Measurements from ENCODE around the gene LMNB1.
"Not testable (repeated sequence)": the region's sequence is repeated elsewhere in the genome, so short reads cannot be mapped to it uniquely, and the experiment has no call there.

Gene LMNB1

GRCh38 chr5:126753227-126753626 lies 23.7 kb upstream of the LMNB1 start:
- no peaks in the 10 kb centered on the region for H3K9me3 ChIP-seq (ENCODE audit: control insufficient read depth, low read length)
- no peaks in the 10 kb centered on the region for H3K36me3 ChIP-seq (ENCODE audit: control insufficient read depth, insufficient read depth, low read length)
- no peaks in the 10 kb centered on the region for H3K27me3 ChIP-seq (replicated peaks; ENCODE audit: control insufficient read depth, insufficient read depth, low read length, poor library complexity, severe bottlenecking)
- no peak overlapping the region for H3K4me3 ChIP-seq (ENCODE audit: insufficient read depth, low read depth, low read length, poor library complexity, severe bottlenecking)
- no peaks in the 10 kb centered on the region for H3K4me1 ChIP-seq (ENCODE audit: control insufficient read depth, insufficient read depth, low read length, poor library complexity, severe bottlenecking)
- H3K27ac ChIP-seq (ENCODE audit: insufficient read depth, low read length, poor library complexity, severe bottlenecking), result no peak overlapping the region
- no peak for DNase-seq

GRCh38 chr5:126754609-126755008 lies 22.3 kb upstream of the LMNB1 start:
- no peak overlapping the region for H3K4me3 ChIP-seq (ENCODE audit: insufficient read depth, low read depth, low read length, poor library complexity, severe bottlenecking)
- no peaks in the 10 kb centered on the region for H3K36me3 ChIP-seq (ENCODE audit: control insufficient read depth, insufficient read depth, low read length)
- H3K27ac ChIP-seq (ENCODE audit: insufficient read depth, low read length, poor library complexity, severe bottlenecking), result no peak overlapping the region
- H3K27me3 ChIP-seq (replicated peaks; ENCODE audit: control insufficient read depth, insufficient read depth, low read length, poor library complexity, severe bottlenecking), result no peaks in the 10 kb centered on the region
- no peak for DNase-seq
- H3K4me1 ChIP-seq (ENCODE audit: control insufficient read depth, insufficient read depth, low read length, poor library complexity, severe bottlenecking), result peaks cover 5% of the 10 kb centered on the region
- no peaks in the 10 kb centered on the region for H3K9me3 ChIP-seq (ENCODE audit: control insufficient read depth, low read length)

- no peaks in the 10 kb centered on the region for H3K9me3 ChIP-seq (ENCODE audit: control insufficient read depth, low read length)
- DNase-seq, result no peak
- H3K4me3 ChIP-seq (ENCODE audit: insufficient read depth, low read depth, low read length, poor library complexity, severe bottlenecking), result no peak overlapping the region
- H3K36me3 ChIP-seq (ENCODE audit: control insufficient read depth, insufficient read depth, low read length), result no peaks in the 10 kb centered on the region
- H3K27ac ChIP-seq (ENCODE audit: insufficient read depth, low read length, poor library complexity, severe bottlenecking), result no peak overlapping the region
- H3K4me1 ChIP-seq (ENCODE audit: control insufficient read depth, insufficient read depth, low read length, poor library complexity, severe bottlenecking), result peaks cover 5% of the 10 kb centered on the region
- no peaks in the 10 kb centered on the region for H3K27me3 ChIP-seq (replicated peaks; ENCODE audit: control insufficient read depth, insufficient read depth, low read length, poor library complexity, severe bottlenecking)
These were observed 21.3 kb upstream of the LMNB1 start for GRCh38 chr5:126755593-126755992.

- DNase-seq, result no peak
- peaks cover 5% of the 10 kb centered on the region for H3K4me1 ChIP-seq (ENCODE audit: control insufficient read depth, insufficient read depth, low read length, poor library complexity, severe bottlenecking)
- no peaks in the 10 kb centered on the region for H3K9me3 ChIP-seq (ENCODE audit: control insufficient read depth, low read length)
- peak overlapping the region; percentile 33 for H3K27ac ChIP-seq (ENCODE audit: insufficient read depth, low read length, poor library complexity, severe bottlenecking)
- no peaks in the 10 kb centered on the region for H3K27me3 ChIP-seq (replicated peaks; ENCODE audit: control insufficient read depth, insufficient read depth, low read length, poor library complexity, severe bottlenecking)
- H3K36me3 ChIP-seq (ENCODE audit: control insufficient read depth, insufficient read depth, low read length), result no peaks in the 10 kb centered on the region
- H3K4me3 ChIP-seq (ENCODE audit: insufficient read depth, low read depth, low read length, poor library complexity, severe bottlenecking), result no peak overlapping the region
These were observed 19.1 kb upstream of the LMNB1 start for GRCh38 chr5:126757713-126758357.

- Histone ChIP-seq H3K36me3 (ENCODE audit: control insufficient read depth, insufficient read depth, low read length) (no peaks in the 10 kb centered on the region), H3K4me1 (ENCODE audit: control insufficient read depth, insufficient read depth, low read length, poor library complexity, severe bottlenecking) (peaks cover 5% of the 10 kb centered on the region), H3K9me3 (ENCODE audit: control insufficient read depth, low read length) (no peaks in the 10 kb centered on the region), H3K4me3 (ENCODE audit: insufficient read depth, low read depth, low read length, poor library complexity, severe bottlenecking) (no peak overlapping the region), H3K27me3 (replicated peaks; ENCODE audit: control insufficient read depth, insufficient read depth, low read length, poor library complexity, severe bottlenecking) (no peaks in the 10 kb centered on the region), H3K27ac (ENCODE audit: insufficient read depth, low read length, poor library complexity, severe bottlenecking) (no peak overlapping the region)
- DNase-seq, result no peak
These were observed 13.6 kb upstream of the LMNB1 start for GRCh38 chr5:126763371-126763770.

- Histone ChIP-seq H3K4me1 (ENCODE audit: control insufficient read depth, insufficient read depth, low read length, poor library complexity, severe bottlenecking) (no peaks in the 10 kb centered on the region), H3K9me3 (ENCODE audit: control insufficient read depth, low read length) (no peaks in the 10 kb centered on the region), H3K27ac (ENCODE audit: insufficient read depth, low read length, poor library complexity, severe bottlenecking) (no peak overlapping the region), H3K36me3 (ENCODE audit: control insufficient read depth, insufficient read depth, low read length) (no peaks in the 10 kb centered on the region), H3K27me3 (replicated peaks; ENCODE audit: control insufficient read depth, insufficient read depth, low read length, poor library complexity, severe bottlenecking) (no peaks in the 10 kb centered on the region), H3K4me3 (ENCODE audit: insufficient read depth, low read depth, low read length, poor library complexity, severe bottlenecking) (no peak overlapping the region)
- no peak for DNase-seq
These were observed 7.2 kb upstream of the LMNB1 start for GRCh38 chr5:126769703-126770102.

GRCh38 chr5:126773536-126773935 lies 3.4 kb upstream of the LMNB1 start:
- not testable (repeated sequence) for H3K27ac ChIP-seq (ENCODE audit: insufficient read depth, low read length, poor library complexity, severe bottlenecking); DNase-seq; H3K36me3 ChIP-seq (ENCODE audit: control insufficient read depth, insufficient read depth, low read length); H3K27me3 ChIP-seq (replicated peaks; ENCODE audit: control insufficient read depth, insufficient read depth, low read length, poor library complexity, severe bottlenecking); H3K9me3 ChIP-seq (ENCODE audit: control insufficient read depth, low read length); H3K4me1 ChIP-seq (ENCODE audit: control insufficient read depth, insufficient read depth, low read length, poor library complexity, severe bottlenecking); H3K4me3 ChIP-seq (ENCODE audit: insufficient read depth, low read depth, low read length, poor library complexity, severe bottlenecking)

GRCh38 chr5:126774595-126774994 lies 2.3 kb upstream of the LMNB1 start:
- H3K27ac ChIP-seq (ENCODE audit: insufficient read depth, low read length, poor library complexity, severe bottlenecking); H3K27me3 ChIP-seq (replicated peaks; ENCODE audit: control insufficient read depth, insufficient read depth, low read length, poor library complexity, severe bottlenecking); H3K36me3 ChIP-seq (ENCODE audit: control insufficient read depth, insufficient read depth, low read length); DNase-seq; H3K4me3 ChIP-seq (ENCODE audit: insufficient read depth, low read depth, low read length, poor library complexity, severe bottlenecking); H3K4me1 ChIP-seq (ENCODE audit: control insufficient read depth, insufficient read depth, low read length, poor library complexity, severe bottlenecking); H3K9me3 ChIP-seq (ENCODE audit: control insufficient read depth, low read length): not testable (repeated sequence)

- peak overlapping the region; percentile 96 for H3K27ac ChIP-seq (ENCODE audit: insufficient read depth, low read length, poor library complexity, severe bottlenecking)
- H3K27me3 ChIP-seq (replicated peaks; ENCODE audit: control insufficient read depth, insufficient read depth, low read length, poor library complexity, severe bottlenecking), result no peaks in the 10 kb centered on the region
- DNase-seq, result peak; percentile 31 to 47 (median 45)
- H3K4me3 ChIP-seq (ENCODE audit: insufficient read depth, low read depth, low read length, poor library complexity, severe bottlenecking), result peak overlapping the region; percentile 73
- H3K9me3 ChIP-seq (ENCODE audit: control insufficient read depth, low read length), result no peaks in the 10 kb centered on the region
- H3K36me3 ChIP-seq (ENCODE audit: control insufficient read depth, insufficient read depth, low read length), result no peaks in the 10 kb centered on the region
- peaks cover 16% of the 10 kb centered on the region for H3K4me1 ChIP-seq (ENCODE audit: control insufficient read depth, insufficient read depth, low read length, poor library complexity, severe bottlenecking)
These were observed 480 bp downstream of the LMNB1 start for GRCh38 chr5:126777257-126777974.

GRCh38 chr5:126777975-126778674 lies 1.2 kb downstream of the LMNB1 start:
- peak overlapping the region; percentile 96 for H3K27ac ChIP-seq (ENCODE audit: insufficient read depth, low read length, poor library complexity, severe bottlenecking)
- peaks cover 16% of the 10 kb centered on the region for H3K4me1 ChIP-seq (ENCODE audit: control insufficient read depth, insufficient read depth, low read length, poor library complexity, severe bottlenecking)
- peak; percentile 90 to 92 (median 92) for DNase-seq
- no peaks in the 10 kb centered on the region for H3K36me3 ChIP-seq (ENCODE audit: control insufficient read depth, insufficient read depth, low read length)
- H3K4me3 ChIP-seq (ENCODE audit: insufficient read depth, low read depth, low read length, poor library complexity, severe bottlenecking), result peak overlapping the region; percentile 73
- no peaks in the 10 kb centered on the region for H3K9me3 ChIP-seq (ENCODE audit: control insufficient read depth, low read length)
- no peaks in the 10 kb centered on the region for H3K27me3 ChIP-seq (replicated peaks; ENCODE audit: control insufficient read depth, insufficient read depth, low read length, poor library complexity, severe bottlenecking)
